ENCODE data around the gene MYOM1.
"Not testable (repeated sequence)": the region's sequence is repeated elsewhere in the genome, so short reads cannot be mapped to it uniquely, and the experiment has no call there.

MYOM1 gene

DNA sequence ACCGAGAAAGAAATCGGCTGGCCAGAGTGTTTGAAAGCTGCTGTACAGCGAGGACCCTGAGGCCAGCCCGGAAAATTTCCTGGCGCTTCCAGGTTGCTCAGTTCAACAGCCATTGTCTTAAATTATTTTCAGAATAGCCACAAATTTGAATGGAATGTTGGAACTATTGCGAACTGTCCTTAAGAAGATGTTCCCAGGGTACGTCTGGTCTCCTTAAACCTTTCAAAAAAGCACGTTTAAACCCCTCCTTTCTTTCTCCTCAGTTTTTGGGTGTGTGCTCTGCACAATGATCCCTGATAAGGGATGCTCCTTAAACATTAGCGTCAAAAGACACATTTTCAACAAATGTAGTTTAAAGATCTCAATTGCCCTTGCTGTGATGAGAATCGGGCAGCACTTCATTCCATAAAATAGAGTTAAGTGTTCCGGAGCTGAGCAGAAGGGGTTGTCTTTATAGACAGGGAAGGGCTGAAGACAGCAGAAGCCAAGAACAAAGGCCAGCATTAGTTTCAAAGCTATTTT lies 192.3 kb downstream of the MYOM1 start:
- no peak for DNase-seq (ENCODE audit: low read depth)

GRCh38 chr18:3025544-3025943 lies 194.2 kb downstream of the MYOM1 start:
- no peak for DNase-seq (ENCODE audit: low read depth)

DNA sequence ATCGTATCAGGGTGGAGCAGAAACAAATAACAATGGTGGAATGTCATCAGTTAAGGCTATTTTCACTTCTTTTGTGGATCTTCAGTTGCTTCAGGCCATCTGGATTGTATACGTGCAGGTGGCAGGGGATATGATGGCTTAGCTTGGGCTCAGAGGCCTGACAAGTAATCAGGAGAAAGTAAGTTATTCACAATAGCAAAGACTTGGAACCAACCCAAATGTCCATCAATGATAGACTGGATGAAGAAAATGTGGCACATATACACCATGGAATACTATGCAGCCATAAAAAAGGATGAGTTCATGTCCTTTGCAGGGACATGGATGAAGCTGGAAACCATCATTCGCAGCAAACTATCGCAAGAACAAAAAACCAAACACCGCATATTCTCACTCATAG lies 196.2 kb downstream of the MYOM1 start:
- DNase-seq (ENCODE audit: low read depth): not testable (repeated sequence)
